GM21723 (cell line): Measurements from ENCODE around the gene TMEM108.

Experiments
- ATAC-seq: cut with Tn5 transposase; IDR thresholded peaks from one replicate; pipeline ENCODE4 v1.9.1; 2021; ENCODE audit warnings: mild to moderate bottlenecking, moderate library complexity; ENCODE audit not compliant: unreplicated experiment

TMEM108 gene

GRCh38 chr3:133377396-133377795 is 339.2 kb downstream of the TMEM108 start:
- ATAC-seq: no peak

GRCh38 chr3:133379926-133380325 is 341.7 kb downstream of the TMEM108 start:
- no peak for ATAC-seq

DNA sequence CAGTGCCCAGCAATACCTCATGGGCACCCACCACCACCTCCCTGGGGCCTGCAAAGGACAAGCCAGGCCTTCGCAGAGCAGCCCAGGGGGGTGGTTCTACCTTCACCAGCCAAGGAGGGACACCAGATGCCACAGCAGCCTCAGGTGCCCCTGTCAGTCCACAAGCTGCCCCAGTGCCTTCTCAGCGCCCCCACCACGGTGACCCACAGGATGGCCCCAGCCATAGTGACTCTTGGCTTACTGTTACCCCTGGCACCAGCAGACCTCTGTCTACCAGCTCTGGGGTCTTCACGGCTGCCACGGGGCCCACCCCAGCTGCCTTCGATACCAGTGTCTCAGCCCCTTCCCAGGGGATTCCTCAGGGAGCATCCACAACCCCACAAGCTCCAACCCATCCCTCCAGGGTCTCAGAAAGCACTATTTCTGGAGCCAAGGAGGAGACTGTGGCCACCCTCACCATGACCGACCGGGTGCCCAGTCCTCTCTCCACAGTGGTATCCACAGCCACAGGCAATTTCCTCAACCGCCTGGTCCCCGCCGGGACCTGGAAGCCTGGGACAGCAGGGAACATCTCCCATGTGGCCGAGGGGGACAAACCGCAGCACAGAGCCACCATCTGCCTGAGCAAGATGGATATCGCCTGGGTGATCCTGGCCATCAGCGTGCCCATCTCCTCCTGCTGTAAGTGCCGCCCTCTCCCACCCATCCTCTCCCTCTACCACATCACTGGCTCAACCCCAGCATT is 342.5 kb downstream of the TMEM108 start:
- no peak for ATAC-seq

DNA sequence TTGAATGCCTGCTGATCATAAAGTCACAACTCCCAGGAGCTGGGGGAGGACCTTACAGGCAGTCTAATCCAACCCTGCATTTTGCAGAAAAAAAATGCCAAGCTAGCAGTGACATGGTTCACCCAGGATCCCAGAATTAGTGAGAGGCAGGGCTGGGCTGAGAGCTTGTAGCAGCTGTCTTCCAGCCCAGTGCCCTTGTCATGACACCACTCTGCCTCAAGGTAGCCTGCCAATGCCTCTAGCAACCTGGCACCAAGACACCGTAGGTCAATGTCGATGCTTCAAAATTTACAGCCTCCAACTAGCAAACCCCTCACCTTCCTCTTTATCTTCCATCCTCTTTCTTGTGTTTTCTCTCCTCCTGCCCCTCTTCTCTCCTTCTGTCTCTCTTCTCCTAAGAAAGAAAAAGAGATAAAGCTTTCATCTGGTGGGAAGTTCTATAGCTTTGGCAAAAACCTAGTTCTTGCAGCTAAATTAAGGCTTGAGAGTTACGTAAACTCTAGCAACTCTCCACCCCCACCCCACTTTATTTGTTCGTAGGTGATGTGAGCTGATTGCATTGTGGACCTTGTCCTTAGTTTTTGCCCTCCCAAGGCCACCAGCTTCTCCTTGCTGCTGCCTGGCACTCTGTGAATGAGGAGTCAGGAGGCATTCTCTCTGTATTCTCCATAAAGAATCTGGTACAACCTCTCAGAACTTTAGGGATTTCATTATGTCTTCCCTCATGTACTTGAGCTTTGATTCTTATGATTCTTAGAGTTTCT is 343.3 kb downstream of the TMEM108 start:
- no peak for ATAC-seq

GRCh38 chr3:133383175-133383574 is 345.0 kb downstream of the TMEM108 start:
- no peak for ATAC-seq

DNA sequence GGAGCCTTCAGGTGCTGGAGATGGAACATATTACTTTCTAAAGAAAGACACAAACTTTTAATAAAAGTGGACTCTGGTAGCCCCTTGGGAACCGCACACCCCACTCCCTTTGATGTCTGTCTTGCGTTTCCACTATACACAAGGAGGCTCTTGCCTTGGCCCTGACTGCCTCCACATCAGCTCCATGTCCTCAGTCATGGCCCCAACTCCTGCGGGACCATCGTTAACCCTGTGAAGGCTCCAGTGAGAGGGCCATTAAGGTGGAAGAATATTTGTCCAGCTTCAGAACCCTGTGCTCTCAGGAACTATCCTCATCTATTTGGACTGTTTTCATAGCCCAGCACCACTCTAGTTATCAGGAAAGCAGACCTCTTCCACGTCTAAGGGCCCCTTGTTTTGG is 345.6 kb downstream of the TMEM108 start:
- ATAC-seq: no peak

DNA sequence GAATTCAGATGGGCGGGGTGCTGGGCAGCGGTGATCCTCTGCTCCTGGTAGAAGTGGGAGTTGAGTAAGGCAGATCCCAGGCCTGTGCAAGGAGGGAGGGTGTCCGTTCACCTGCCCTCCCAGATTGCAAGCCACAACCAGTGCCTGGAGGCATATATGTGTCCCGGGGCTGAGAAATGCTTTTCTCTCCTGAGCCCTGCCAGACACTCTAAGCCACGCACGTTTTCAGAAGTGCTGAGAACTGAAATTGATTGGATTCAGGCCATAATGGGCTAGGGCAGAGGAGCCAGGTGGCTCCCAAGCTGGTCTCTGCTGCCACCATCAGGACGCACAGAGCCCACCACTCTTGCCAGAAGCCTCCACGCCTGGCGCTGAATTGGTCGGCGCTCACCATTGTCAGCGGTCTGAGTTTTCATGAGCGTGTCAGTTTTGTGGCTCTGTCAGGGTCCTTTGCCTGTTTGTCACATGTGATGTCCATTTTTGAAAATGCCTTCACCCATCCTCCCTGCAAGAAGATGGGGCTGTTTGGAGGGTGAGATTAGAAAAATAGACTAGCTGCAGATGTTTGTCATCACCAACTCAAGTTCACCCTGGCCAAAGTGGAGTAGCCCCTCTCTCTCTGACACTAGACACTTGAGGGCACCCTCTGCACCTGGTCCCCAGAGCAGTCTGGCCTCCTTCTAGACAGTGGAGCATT is 346.3 kb downstream of the TMEM108 start:
- ATAC-seq: peak; percentile 78

DNA sequence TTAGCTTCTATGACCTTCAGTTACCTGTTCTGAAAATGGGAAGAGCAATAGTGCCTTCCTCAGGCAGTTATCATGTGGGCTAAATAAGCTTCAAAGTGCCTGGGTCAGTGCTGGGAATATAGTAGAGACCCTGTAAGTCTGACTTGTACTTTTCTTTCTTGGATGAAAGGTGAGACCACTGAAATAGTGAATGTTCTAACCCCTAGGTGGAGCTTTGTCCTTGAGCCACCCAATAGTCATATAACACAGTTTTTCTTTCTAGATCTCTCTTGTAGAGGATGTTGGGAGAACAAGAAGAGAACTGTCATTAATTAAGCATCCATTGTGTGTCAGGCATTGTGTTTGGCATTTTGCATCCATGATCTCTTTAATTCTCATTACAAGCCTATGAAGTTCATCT is 348.7 kb downstream of the TMEM108 start:
- ATAC-seq: no peak

- no peak for ATAC-seq
Measured at GRCh38 chr3:133387341-133387740, 349.1 kb downstream of the TMEM108 start.

DNA sequence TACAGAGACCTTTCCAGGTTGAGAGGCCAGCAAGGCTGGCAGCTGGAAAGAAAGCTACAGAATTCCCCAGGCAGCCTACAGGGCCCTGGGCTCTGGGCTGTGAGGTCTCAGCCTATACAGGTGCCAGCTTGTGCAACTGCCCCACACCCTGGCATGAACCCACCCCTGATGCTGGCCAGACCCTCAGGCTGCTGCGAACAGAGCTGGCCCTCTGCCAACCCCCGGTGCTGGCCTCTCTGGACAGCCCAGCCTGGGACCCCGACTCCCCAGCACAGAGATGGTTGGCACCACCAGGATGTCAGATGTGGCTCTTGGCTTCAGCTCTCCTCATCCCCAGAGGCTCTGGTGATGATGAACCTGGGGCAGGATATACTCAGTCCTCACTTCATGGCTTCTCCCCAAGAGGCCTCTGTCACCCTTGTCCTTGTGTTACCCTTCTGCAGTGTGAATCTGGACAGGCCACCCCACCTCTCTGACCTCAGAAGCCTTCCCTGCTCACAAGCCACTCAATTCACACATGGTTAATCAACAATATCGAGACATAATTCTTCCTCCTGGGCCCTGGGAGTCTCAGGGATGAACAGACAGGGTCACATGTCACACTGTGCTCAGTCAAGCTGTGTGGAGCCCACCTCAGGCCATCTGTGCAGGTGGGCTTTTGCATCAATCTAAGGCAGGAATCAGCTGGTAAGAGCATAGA is 350.7 kb downstream of the TMEM108 start:
- no peak for ATAC-seq

DNA sequence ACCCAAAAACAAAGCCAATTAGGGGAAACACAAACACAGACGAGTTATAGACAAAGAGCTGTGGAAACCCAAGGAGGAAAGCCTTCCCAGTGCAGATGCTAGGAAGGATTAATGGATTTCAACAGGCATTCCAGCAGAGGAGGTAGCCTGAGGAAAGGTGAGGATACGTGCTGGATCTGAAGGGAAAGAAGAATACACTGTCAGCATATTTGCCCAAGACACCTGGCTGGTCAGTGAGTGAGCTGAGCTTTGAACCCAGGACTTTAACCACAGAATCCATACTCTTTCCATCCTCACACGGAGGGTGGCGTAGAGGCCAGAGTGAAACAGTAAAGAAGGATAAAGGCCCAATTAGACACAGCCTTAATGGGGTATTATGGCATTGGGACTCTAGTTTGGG is 352.5 kb downstream of the TMEM108 start:
- no peak for ATAC-seq

DNA sequence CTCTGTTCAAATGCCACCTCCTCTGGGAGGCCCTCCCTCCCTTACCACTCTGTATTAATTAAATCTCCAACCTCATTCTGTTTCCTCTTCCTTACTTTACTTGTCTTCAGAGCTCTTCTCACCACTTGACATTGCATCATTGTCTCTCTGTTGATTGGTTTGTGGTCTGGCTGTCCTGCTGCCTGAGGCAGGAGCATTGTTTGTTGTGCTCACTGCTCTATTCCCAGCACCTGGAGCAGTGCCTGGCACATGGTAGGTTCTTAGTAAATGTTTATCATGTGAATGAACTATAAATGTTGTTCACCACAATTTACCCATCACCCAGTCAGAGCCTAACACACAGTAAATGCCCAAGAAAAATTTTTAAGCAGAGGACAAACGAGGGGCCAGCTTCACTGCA is 355.0 kb downstream of the TMEM108 start:
- no peak for ATAC-seq

DNA sequence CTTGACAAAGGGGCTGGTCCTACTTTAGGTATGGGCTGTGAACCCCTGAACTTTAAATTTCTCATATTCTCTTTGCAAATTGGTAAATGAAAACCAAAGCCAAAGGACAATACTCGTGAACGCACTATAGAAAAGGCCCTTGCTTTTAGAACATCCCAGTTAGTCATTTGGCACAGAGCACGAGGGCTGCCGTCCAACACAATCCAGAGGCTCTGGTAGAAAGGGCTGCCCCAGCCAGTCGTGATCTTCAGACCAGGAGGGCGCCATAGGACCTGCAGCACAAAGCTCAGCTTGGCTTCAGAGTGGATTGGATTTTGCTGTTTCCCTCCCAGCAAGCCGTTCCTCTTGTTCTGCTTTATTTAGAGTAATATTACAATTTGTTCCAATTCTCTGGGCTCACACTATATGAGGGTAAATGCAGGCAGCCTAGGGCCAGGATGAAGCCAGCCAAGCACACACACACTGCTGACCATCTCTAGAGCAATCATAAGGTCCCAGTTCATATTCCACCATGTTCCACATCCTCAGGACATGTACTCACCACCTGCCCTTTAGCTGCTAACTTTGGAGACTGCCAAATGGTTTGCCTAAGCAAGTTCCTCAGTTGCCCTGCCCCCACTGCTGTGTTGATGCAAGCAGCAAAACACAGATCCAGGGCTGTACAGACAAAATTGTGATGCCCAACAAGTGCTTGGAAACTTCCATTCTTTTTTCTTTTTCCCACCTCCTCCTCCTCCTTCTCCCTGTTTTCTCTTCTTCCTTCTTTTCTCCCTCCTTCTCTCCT is 355.7 kb downstream of the TMEM108 start:
- no peak for ATAC-seq

DNA sequence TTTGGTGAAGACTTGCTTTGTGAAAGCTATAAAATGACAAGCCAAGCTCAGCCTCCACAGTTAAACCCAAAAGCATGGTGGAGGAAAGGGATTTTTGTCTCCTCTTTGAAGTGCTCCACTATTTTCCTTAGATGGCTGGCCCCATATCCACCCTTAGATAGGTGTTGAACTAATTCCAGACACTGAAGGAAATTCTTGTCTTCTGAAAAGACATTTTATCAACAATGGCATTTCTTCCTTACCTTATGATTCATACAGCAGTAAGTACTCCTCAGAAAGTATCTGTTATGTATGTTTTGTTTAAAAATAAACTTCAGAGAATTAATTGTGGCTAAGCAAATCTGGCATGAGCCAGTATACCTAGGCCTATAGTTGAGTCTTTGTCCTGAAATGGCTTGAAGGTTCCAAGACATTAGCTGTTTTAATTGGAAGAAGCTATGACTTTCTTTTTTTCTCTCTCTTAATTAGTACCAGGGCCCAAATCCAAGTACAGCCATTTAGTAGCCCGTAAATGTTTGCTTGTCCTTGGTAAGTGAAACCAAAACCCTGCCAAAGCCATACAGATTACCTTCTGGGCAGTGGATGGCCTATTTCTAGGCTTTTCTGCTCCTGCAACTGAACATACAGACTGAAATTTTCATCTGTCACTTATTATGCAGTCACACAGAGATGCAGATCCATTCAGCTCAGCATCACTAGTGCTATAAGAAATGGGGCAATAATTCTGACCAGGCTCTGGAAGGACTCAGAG is 356.5 kb downstream of the TMEM108 start:
- no peak for ATAC-seq

GRCh38 chr3:133396906-133397305 is 358.7 kb downstream of the TMEM108 start:
- no peak for ATAC-seq

- ATAC-seq: no peak
Measured at GRCh38 chr3:133400006-133400515, 361.9 kb downstream of the TMEM108 start, which contains the start of gene BFSP2. Gene BFSP2 (plus strand): TSS chr3:133400056. CDS start chr3:133400084, 28 bp downstream.

DNA sequence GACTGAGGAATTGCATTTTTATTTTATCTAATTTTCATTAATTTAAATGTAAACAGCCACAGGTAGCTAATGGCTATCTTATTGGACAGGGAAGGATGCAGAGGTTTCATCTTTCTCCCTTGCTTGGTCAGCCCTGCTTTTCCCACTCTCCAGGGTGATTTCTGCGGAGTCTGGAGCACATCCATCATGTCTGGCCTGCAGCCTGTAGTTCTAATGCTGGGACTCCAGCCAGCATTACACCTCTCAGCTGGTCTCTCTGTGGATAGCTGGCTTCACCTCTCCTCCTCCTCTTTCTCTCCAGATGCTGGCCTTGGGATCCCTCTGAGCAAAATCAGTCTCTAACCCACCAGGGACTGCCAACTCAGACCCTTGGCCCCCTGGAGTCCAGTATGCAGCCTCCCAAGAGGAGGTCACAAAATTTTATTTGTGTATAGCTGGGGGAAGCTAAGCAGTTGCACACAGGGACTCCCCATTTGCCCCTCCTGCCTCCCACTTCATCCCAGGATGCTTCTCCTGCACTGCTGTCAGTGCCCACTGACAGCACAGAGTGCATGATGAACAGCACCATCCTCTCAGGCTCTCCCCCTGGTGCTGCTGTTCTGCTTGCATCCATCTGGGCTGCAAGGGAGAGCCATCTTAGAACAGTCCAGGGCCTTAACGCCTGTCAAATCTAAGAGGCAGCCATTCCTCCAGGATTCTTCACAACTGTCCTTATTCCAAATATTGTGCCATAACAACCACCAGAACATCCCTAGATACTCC is 363.4 kb downstream of the TMEM108 start:
- no peak for ATAC-seq

DNA sequence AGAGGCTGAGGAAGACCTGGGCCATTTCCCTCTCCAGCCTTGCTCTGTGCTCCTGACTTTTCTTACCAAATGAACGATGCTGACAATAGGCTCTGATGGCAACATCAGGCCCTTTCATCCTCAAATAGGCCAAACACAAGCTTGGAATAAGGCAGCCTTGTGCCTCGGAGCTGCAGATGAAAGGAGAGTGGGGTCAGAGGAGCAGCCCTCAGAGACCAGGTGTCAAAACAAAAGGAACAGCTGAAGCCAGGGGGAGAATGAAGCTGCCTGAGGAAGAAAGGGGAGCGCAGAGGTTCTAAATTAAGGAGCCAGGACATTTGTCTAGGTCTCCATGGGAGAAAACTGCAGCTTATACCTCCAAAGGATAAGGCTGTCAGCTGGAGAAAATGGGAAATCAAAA is 366.7 kb downstream of the TMEM108 start:
- ATAC-seq: no peak

DNA sequence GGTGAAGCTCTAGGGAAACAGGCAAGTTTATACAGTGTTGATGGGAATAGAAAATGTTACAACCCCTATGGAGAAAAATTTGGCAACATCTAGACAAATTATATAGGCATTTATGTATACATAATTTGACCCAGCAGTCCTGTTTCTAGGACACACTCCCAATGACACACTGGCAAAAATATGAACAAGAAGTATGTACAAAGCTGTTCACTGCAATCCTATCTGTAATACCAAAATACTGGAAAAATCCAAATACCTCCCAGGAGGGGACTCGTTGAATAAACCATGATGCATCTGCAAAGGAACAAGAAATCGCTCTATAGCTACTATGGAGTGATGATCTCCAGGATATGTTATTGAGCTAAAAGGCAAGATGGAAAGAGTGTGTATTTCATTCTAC is 370.2 kb downstream of the TMEM108 start:
- no peak for ATAC-seq
